GM12891 (cell line): ENCODE measurements around the gene CRY2.

Experiments
- PAX5 ChIP-seq: IDR thresholded peaks from 2 replicates; pipeline ENCODE4 v1.6.1; 2011; ENCODE audit warnings: low read length, moderate library complexity, mild to moderate bottlenecking; ENCODE audit not compliant: insufficient read depth, severe bottlenecking
- POLR2A ChIP-seq: IDR thresholded peaks from 2 replicates; pipeline ENCODE4 v1.6.1; 2011; ENCODE audit warnings: low read depth, low read length, control low read depth
- POLR2AphosphoS5 ChIP-seq: IDR thresholded peaks from 2 replicates; pipeline ENCODE4 v1.6.1; 2011; ENCODE audit warnings: low read depth, low read length, control low read depth
- SPI1 ChIP-seq: IDR thresholded peaks from 2 replicates; pipeline ENCODE4 v1.6.1; 2011; ENCODE audit warnings: low read depth, low read length, control low read depth
- TAF1 ChIP-seq: IDR thresholded peaks from 2 replicates; pipeline ENCODE4 v1.6.1; 2011; ENCODE audit warnings: low read depth, low read length, control low read depth

DNA sequence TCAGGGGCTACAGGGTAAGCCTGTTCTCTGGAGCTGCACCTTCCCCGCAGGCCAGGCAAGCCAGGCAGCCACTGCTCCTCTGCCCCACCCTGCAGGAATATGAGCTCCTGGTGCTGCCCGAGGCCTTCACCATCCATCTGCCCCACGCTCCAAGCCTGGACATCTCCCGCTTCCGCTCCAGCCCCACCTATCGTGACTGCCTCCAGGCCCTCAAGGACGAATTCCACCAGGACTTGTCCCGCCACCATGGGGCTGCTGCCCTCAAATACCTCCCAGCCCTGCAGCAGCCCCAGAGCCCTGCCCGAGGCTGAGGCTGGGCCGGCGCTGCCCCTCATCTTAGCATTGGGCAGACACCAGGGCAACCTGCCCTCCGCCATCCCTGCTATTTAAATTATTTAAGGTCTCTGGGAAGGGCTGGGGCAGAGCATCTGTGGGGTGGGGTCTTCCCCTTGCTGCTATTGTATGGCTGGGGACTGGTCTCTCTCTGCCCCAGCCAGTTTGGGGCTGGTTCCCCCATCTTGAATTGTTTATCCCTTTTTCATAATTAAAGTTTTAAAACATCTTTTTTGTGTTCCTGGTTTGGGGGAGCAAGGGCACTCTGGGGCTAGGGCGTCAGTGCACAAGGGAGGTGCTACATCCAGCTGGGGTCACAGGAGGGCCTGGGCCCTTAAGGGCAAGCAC is 81.4 kb downstream of the CRY2 start:
- TF ChIP-seq POLR2A = no peak
- TF ChIP-seq SPI1 = no peak
- TF ChIP-seq TAF1 = no peak
- TF ChIP-seq PAX5 = no peak
- no peak for TF ChIP-seq POLR2AphosphoS5
